ENCODE results near the gene OBSCN. TPM values are rescaled to one million over a fixed set of nuclear protein-coding genes. Genes with fewer than 3 reads are reported as not detected.
A peak's percentile ranks its signal among the peaks of the same experiment; 100 is the strongest.

The OBSCN gene
- total RNA-seq, 1 experiment from 2014 or later = 33.3 TPM

- no peak overlapping the region; a peak in 1 of 5 replicates for H3K4me3 Mint-ChIP-seq
- Histone ChIP-seq H4K8ac (replicated peaks; ENCODE audit: insufficient read length, low read depth, low read length) (no peak overlapping the region), H2BK5ac (ENCODE audit: insufficient read length, low read length) (no peak overlapping the region), H2BK12ac (ENCODE audit: insufficient read length, low read depth, low read length) (no peak overlapping the region), H2AFZ (ENCODE audit: low read length) (no peak overlapping the region), H3K4ac (ENCODE audit: low read depth, low read length) (no peak overlapping the region), H3K9ac (ENCODE audit: extremely low read depth, insufficient read length, low read length) (no peak overlapping the region), H3K79me1 (ENCODE audit: insufficient read depth, low read depth, low read length, poor library complexity, severe bottlenecking) (no peaks in the 10 kb centered on the region), H3K27me3 (ENCODE audit: insufficient read depth, low read length) (no peaks in the 10 kb centered on the region), H3K14ac (ENCODE audit: insufficient read depth, low read length) (no peak overlapping the region; the same call in 1 of the 2 replicates), H3K23me2 (ENCODE audit: insufficient read length, low read depth, low read length, poor library complexity, severe bottlenecking) (no peaks in the 10 kb centered on the region), H2BK15ac (ENCODE audit: low read depth, low read length) (no peak overlapping the region), H3K79me2 (ENCODE audit: insufficient read depth, low read length) (0 out of 2 replicates have a peak, but pooled peaks cover 1% of the 10 kb centered on the region), H3T11ph (ENCODE audit: low read length) (no peak overlapping the region), H2AK5ac (ENCODE audit: insufficient read length, low read length) (no peak overlapping the region), H4K5ac (ENCODE audit: insufficient read length, low read depth, low read length) (no peak overlapping the region), H2BK20ac (ENCODE audit: low read depth, low read length, poor library complexity, severe bottlenecking) (no peak overlapping the region), H3K4me1 (ENCODE audit: insufficient read depth, low read length) (no peaks in the 10 kb centered on the region), H3K4me2 (ENCODE audit: insufficient read depth, insufficient read length, low read length) (no peak overlapping the region), H2BK120ac (ENCODE audit: low read depth, low read length, poor library complexity, severe bottlenecking) (no peak overlapping the region), H3K56ac (ENCODE audit: insufficient read length, low read depth, low read length) (no peak overlapping the region), H4K20me1 (ENCODE audit: control insufficient read depth, insufficient read depth, insufficient read length) (no peaks in the 10 kb centered on the region), H3K27ac (ENCODE audit: insufficient read length, low read depth, low read length) (no peak overlapping the region), H3K9me3 (ENCODE audit: control insufficient read depth, low read depth, low read length) (no peaks in the 10 kb centered on the region), H4K91ac (ENCODE audit: insufficient read length, low read depth, low read length) (no peak overlapping the region), H3K23ac (ENCODE audit: insufficient read length, low read depth, low read length) (no peak overlapping the region), H3K18ac (ENCODE audit: insufficient read length, low read depth, low read length) (no peak overlapping the region)
- no peaks in the 10 kb centered on the region; a peak in 1 of 7 replicates for H3K36me3 Mint-ChIP-seq (ENCODE audit: insufficient read depth in 1 of 3, low read depth in 3 of 3)
- DNase-seq = no peak
- no peaks in the 10 kb centered on the region; the same call in none of the 2 replicates for H3K27me3 Mint-ChIP-seq (ENCODE audit: low read depth)
- peaks cover 5 to 6% of the 10 kb centered on the region in 2 experiments; a peak in 3 of 4 replicates for H3K4me1 Mint-ChIP-seq
- no peaks in the 10 kb centered on the region for H3K9me3 Mint-ChIP-seq
- peak overlapping the region; percentile 73 to 95 (median 75); a peak in 4 of 7 replicates for H3K27ac Mint-ChIP-seq
- WGBS (ENCODE audit: extremely low coverage, insufficient read length, low lambda C conversion rate) = no CpG with 5 or more reads among the region's 7 CpGs
- TF ChIP-seq CTCF (conservative IDR thresholded peaks at IDR 0.05) = no peak
These were observed 37.2 kb upstream of the OBSCN start for GRCh38 chr1:228170666-228171065.

Data from H9 (cell line).